Activated gamma-delta T cell treated with Interleukin-2 at 50 U/mL for 16 hours (primary cell): ENCODE measurements around the gene PACSIN3.

Source experiments
- DNase-seq: peaks from one replicate; pipeline ENCODE4 v3.0.0-alpha.2; 2020

PACSIN3 gene

GRCh38 chr11:47175746-47176327, 10.4 kb downstream of the PACSIN3 start:
- no peak for DNase-seq

- DNase-seq = no peak
These were observed 13.4 kb downstream of the PACSIN3 start for GRCh38 chr11:47172740-47173336.

- no peak for DNase-seq
These were observed 14.4 kb downstream of the PACSIN3 start for GRCh38 chr11:47171856-47172255.

- DNase-seq = no peak
These were observed 15.0 kb downstream of the PACSIN3 start for GRCh38 chr11:47171061-47171838.

- no peak for DNase-seq
These were observed 19.9 kb downstream of the PACSIN3 start for GRCh38 chr11:47166368-47166767.

- no peak for DNase-seq
These were observed 20.9 kb downstream of the PACSIN3 start for GRCh38 chr11:47165253-47165840.

- DNase-seq = no peak
These were observed 21.9 kb downstream of the PACSIN3 start for GRCh38 chr11:47164321-47164720.

GRCh38 chr11:47163898-47164297, 22.3 kb downstream of the PACSIN3 start:
- DNase-seq = no peak

GRCh38 chr11:47163193-47163592, 23.0 kb downstream of the PACSIN3 start:
- DNase-seq = no peak

- DNase-seq = no peak
These were observed 23.8 kb downstream of the PACSIN3 start for GRCh38 chr11:47162426-47162825.

GRCh38 chr11:47161890-47162289, 24.3 kb downstream of the PACSIN3 start:
- DNase-seq = no peak

GRCh38 chr11:47161134-47161854, 24.9 kb downstream of the PACSIN3 start:
- DNase-seq = peak; percentile 58

- no peak for DNase-seq
These were observed 25.5 kb downstream of the PACSIN3 start for GRCh38 chr11:47160753-47161133.

GRCh38 chr11:47158242-47158641, 28.0 kb downstream of the PACSIN3 start:
- no peak for DNase-seq

- no peak for DNase-seq
These were observed 28.4 kb downstream of the PACSIN3 start for GRCh38 chr11:47157805-47158204.

GRCh38 chr11:47156951-47157350, 29.3 kb downstream of the PACSIN3 start:
- DNase-seq = no peak

- no peak for DNase-seq
These were observed 29.9 kb downstream of the PACSIN3 start for GRCh38 chr11:47156333-47156732.

- DNase-seq = no peak
These were observed 30.4 kb downstream of the PACSIN3 start for GRCh38 chr11:47155879-47156278.

- peak; percentile 47 for DNase-seq
These were observed 31.3 kb downstream of the PACSIN3 start for GRCh38 chr11:47154616-47155570.

GRCh38 chr11:47152953-47153950, 33.0 kb downstream of the PACSIN3 start:
- DNase-seq = peak; percentile 43
